ENCODE results near the gene PMVK. TPM values are rescaled to one million over a fixed set of nuclear protein-coding genes. Genes with fewer than 3 reads are reported as not detected.
A peak's percentile ranks its signal among the peaks of the same experiment; 100 is the strongest.

The PMVK gene
- polyA plus RNA-seq, 3 donors: 17.2 to 43.2 (median 41.9) TPM

GRCh38 chr1:154952664-154953063 is 16.1 kb upstream of the PMVK start:
- H2AFZ ChIP-seq (ENCODE audit: insufficient read depth, low read depth, low read length, poor library complexity, severe bottlenecking): no peak overlapping the region
- peaks cover 31% of the 10 kb centered on the region for H3K79me2 ChIP-seq (ENCODE audit: insufficient read depth, low read length)
- H3K36me3 ChIP-seq (replicated peaks in 1 of 2; ENCODE audit: control insufficient read depth in 1 of 2, insufficient read depth in 2 of 2, low read length in 2 of 2): peaks cover 23 to 34% of the 10 kb centered on the region in 2 donors
- H4K20me1 ChIP-seq (ENCODE audit: insufficient read depth, low read length): peaks cover 36% of the 10 kb centered on the region
- no peaks in the 10 kb centered on the region for H3K9me3 ChIP-seq (replicated peaks in 1 of 2; ENCODE audit: control insufficient read depth in 1 of 2, insufficient read depth in 1 of 2, low read length in 2 of 2)
- TF ChIP-seq, protein P1, sequence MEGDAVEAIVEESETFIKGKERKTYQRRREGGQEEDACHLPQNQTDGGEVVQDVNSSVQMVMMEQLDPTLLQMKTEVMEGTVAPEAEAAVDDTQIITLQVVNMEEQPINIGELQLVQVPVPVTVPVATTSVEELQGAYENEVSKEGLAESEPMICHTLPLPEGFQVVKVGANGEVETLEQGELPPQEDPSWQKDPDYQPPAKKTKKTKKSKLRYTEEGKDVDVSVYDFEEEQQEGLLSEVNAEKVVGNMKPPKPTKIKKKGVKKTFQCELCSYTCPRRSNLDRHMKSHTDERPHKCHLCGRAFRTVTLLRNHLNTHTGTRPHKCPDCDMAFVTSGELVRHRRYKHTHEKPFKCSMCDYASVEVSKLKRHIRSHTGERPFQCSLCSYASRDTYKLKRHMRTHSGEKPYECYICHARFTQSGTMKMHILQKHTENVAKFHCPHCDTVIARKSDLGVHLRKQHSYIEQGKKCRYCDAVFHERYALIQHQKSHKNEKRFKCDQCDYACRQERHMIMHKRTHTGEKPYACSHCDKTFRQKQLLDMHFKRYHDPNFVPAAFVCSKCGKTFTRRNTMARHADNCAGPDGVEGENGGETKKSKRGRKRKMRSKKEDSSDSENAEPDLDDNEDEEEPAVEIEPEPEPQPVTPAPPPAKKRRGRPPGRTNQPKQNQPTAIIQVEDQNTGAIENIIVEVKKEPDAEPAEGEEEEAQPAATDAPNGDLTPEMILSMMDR (IDR thresholded peaks at IDR 0.05): no peak
- no peak overlapping the region for H3K27ac ChIP-seq (ENCODE audit: low read depth in 1 of 2, low read length in 2 of 2)
- no peak overlapping the region for H3K4me3 ChIP-seq (replicated peaks in 1 of 3; ENCODE audit: low read depth in 2 of 3, low read length in 3 of 3)
- Mint-ChIP-seq H3K4me3 (no peak overlapping the region), H3K27me3 (ENCODE audit: low read depth in 3 of 3) (peaks cover 0 to 5% (median 1%) of the 10 kb centered on the region in 3 donors), H3K4me1 (peaks cover 52% of the 10 kb centered on the region), H3K9me3 (no peaks in the 10 kb centered on the region), H3K36me3 (peaks cover 30 to 39% of the 10 kb centered on the region in 2 donors), H3K27ac (peak overlapping the region in 3 of 7 donors; percentile 18 to 38 (median 37))
- WGBS (ENCODE audit: insufficient coverage): 84% methylated on average over 4 of the region's 6 CpGs
- H3K9ac ChIP-seq (ENCODE audit: insufficient read depth, low read length, poor library complexity, severe bottlenecking): no peak overlapping the region
- no peaks in the 10 kb centered on the region for H3K27me3 ChIP-seq (ENCODE audit: control insufficient read depth in 2 of 2, insufficient read depth in 2 of 2, low read length in 2 of 2)
- H3K4me2 ChIP-seq (replicated peaks; ENCODE audit: extremely low read depth, low read length, poor library complexity, severe bottlenecking): no peak overlapping the region
- intact Hi-C loops (cut with micrococcal nuclease): no loop called here
- DNase-seq: no peak
- H3K4me1 ChIP-seq (ENCODE audit: control insufficient read depth in 1 of 2, insufficient read depth in 2 of 2, low read length in 2 of 2): peaks cover 29 to 45% of the 10 kb centered on the region in 2 donors

GRCh38 chr1:154951901-154952657 is 15.6 kb upstream of the PMVK start:
- peaks cover 31% of the 10 kb centered on the region for H3K79me2 ChIP-seq (ENCODE audit: insufficient read depth, low read length)
- peaks cover 52% of the 10 kb centered on the region for H3K4me1 Mint-ChIP-seq
- peak overlapping the region in 1 of 7 donors; percentile 82 for H3K27ac Mint-ChIP-seq
- intact Hi-C loops (cut with micrococcal nuclease): no loop called here
- peaks cover 0 to 5% (median 1%) of the 10 kb centered on the region in 3 donors for H3K27me3 Mint-ChIP-seq (ENCODE audit: low read depth in 3 of 3)
- no peak overlapping the region for H3K4me3 ChIP-seq (replicated peaks in 1 of 3; ENCODE audit: low read depth in 2 of 3, low read length in 3 of 3)
- no peak overlapping the region for H3K4me3 Mint-ChIP-seq
- peak overlapping the region; percentile 15 for H3K9ac ChIP-seq (ENCODE audit: insufficient read depth, low read length, poor library complexity, severe bottlenecking)
- no peaks in the 10 kb centered on the region for H3K27me3 ChIP-seq (ENCODE audit: control insufficient read depth in 2 of 2, insufficient read depth in 2 of 2, low read length in 2 of 2)
- H4K20me1 ChIP-seq (ENCODE audit: insufficient read depth, low read length): peaks cover 36% of the 10 kb centered on the region
- no peak for DNase-seq
- H3K9me3 Mint-ChIP-seq: no peaks in the 10 kb centered on the region
- H2AFZ ChIP-seq (ENCODE audit: insufficient read depth, low read depth, low read length, poor library complexity, severe bottlenecking): no peak overlapping the region
- H3K4me1 ChIP-seq (ENCODE audit: control insufficient read depth in 1 of 2, insufficient read depth in 2 of 2, low read length in 2 of 2): peaks cover 29 to 45% of the 10 kb centered on the region in 2 donors
- TF ChIP-seq, protein P1 (IDR thresholded peaks at IDR 0.05): no peak
- 15% methylated on average over 11 of the region's 15 CpGs for WGBS (ENCODE audit: insufficient coverage)
- peaks cover 29 to 40% of the 10 kb centered on the region in 2 donors for H3K36me3 ChIP-seq (replicated peaks in 1 of 2; ENCODE audit: control insufficient read depth in 1 of 2, insufficient read depth in 2 of 2, low read length in 2 of 2)
- peaks cover 32 to 44% of the 10 kb centered on the region in 2 donors for H3K36me3 Mint-ChIP-seq
- H3K9me3 ChIP-seq (replicated peaks in 1 of 2; ENCODE audit: control insufficient read depth in 1 of 2, insufficient read depth in 1 of 2, low read length in 2 of 2): no peaks in the 10 kb centered on the region
- H3K27ac ChIP-seq (ENCODE audit: low read depth in 1 of 2, low read length in 2 of 2): no peak overlapping the region
- H3K4me2 ChIP-seq (replicated peaks; ENCODE audit: extremely low read depth, low read length, poor library complexity, severe bottlenecking): no peak overlapping the region
